GM12875 (cell line): ENCODE data around the gene FAM174B.

Source experiments
- H3K4me3 ChIP-seq: one replicate; pipeline ENCODE4 v1.5.1; 2011; ENCODE audit warnings: low read depth, low read length, control low read depth
- TF ChIP-seq, protein P1 (sequence below): IDR thresholded peaks from 2 replicates; pipeline ENCODE4 v1.5.1; 2011; ENCODE audit warnings: low read depth, mild to moderate bottlenecking, control low read depth, inconsistent platforms, low read length, moderate library complexity, borderline replicate concordance; ENCODE audit not compliant: insufficient read depth

The FAM174B gene

DNA sequence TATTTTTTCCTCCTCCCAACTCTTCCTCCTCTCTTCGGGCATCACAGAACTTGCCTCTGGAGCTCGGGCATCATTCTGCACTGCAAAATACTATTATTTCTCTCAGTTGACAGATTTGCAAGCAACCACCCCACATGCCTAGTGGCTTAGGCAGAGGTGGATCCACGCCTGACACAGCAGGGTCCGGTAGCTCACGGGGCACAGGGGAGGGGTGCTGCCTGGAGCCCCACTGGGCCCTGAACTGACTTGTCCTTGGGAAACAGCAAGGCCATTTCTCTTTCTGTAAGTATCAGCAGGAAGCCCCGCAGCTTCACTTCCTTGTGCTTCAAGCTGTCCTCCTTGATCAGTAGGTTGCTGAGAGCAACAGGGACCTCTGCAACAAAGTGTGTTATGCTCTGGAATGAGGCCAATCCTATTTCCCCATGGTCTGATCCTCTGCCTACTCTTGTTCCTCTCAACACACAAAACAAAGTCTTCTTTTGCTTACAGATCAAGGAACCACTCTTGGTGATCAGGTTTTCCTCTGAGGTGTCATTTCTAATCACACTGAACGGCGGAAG is 69.1 kb downstream of the FAM174B start:
- H3K4me3 ChIP-seq: no peak overlapping the region
- TF ChIP-seq, protein P1, sequence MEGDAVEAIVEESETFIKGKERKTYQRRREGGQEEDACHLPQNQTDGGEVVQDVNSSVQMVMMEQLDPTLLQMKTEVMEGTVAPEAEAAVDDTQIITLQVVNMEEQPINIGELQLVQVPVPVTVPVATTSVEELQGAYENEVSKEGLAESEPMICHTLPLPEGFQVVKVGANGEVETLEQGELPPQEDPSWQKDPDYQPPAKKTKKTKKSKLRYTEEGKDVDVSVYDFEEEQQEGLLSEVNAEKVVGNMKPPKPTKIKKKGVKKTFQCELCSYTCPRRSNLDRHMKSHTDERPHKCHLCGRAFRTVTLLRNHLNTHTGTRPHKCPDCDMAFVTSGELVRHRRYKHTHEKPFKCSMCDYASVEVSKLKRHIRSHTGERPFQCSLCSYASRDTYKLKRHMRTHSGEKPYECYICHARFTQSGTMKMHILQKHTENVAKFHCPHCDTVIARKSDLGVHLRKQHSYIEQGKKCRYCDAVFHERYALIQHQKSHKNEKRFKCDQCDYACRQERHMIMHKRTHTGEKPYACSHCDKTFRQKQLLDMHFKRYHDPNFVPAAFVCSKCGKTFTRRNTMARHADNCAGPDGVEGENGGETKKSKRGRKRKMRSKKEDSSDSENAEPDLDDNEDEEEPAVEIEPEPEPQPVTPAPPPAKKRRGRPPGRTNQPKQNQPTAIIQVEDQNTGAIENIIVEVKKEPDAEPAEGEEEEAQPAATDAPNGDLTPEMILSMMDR: no peak

DNA sequence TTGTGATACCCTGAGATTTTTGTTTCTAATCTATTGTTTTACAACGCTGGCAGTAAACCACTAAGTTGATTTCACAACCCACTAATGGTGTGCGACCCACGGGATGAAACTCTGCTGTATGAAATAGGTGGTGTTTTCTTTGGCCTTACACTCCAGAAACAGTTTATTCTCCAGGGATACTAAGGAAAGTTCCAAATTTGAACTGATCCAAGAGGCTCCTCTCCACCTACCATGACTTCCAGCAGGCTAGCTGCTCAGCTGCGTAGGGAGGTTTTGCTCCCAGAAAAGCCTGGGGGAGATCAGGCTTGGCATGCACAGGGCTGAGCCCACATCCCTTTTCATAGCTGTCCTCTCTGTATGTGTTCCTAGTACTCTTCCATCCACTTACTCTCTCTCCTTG is 71.5 kb downstream of the FAM174B start:
- H3K4me3 ChIP-seq: no peak overlapping the region
- TF ChIP-seq, protein P1: no peak

DNA sequence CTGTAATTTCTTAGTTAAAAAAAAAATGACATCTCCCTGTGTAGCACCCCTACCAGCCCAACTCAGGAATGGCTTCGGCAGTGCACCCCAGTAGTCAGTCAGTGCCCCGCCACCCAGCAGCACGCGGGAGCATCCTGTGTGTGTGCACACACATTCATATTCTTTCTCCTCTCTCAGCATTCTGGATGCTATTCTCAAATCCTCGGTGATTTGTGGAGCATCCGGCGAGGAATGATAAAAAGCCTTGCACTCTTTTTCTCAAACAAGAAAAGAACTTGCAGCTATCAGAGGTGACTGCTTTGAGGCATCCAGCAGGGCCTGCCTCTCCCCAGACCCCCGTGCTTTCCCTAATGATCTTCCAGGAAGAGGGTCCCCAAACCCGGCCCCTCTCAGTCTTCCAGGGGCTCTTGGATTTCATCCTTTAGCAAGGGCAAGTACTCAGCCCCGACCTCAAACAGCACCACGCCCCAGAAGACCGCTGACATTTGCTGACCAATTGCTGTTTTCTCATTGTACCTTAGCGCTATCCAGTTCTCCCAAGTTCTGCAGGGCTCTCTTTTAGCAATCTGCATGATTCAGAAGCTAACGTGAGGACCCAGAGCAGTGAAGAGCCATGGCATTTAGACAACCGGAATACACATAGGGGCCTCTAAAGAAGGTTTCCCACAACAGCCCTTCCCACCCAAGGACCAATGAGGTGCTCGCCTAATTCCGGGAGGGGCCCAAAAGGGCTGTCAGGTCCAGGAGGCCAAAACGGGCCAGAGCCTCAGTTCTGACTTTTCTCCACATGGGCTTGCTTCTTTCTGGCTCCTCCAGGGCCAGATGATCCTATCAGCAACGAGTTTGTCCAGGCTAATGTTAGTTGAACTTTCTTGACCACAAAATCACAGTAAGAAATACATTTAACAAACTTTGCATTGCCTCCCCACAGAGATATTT is 72.2 kb downstream of the FAM174B start:
- no peak overlapping the region for H3K4me3 ChIP-seq

DNA sequence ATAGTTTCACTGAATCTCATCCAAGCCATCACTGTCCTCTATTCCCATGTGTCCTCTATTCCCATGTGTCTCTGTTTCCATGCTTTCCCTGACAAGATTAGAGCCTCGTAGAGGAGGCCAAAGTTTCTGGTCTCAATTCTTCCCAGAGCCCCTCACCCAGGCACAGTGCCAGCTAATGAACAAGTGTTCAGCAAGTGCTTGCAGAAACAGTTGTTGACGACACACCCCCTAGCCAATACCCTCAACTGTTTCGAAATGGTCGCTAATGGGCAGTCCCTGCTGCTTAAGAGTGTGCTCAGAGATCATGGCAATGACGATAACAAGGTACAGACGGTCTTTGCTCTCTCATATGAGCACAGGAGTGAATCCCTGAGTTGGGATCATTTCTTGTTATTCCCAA is 73.4 kb downstream of the FAM174B start:
- TF ChIP-seq, protein P1: no peak
- no peak overlapping the region for H3K4me3 ChIP-seq

More for the DNA sequence above, 72.2 kb downstream of the FAM174B start:
- TF ChIP-seq, protein P1: no peak

DNA sequence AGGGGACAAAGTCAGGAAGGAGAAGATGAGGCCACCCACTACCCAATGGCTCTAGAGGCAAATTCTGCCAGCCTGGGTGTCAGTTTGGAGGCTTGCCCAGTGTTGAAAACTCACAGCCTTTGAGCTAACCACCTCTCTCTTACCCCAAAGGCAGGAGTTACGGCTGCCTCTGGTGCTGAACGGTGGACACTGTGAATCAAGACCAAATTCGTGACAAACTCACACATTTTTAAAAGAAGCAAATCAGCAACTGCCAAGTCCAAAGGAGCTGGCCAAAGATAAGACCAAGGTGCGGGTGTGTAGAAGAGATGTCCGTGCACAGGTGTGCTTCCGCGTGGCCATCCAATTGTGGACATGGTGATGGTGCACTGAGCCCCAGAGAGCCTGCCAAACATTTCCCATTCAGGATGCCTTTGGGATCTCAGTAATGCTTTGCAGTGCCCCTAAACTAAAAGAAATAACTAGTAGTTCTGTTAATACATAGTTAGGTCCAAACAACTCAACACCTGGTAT is 74.6 kb downstream of the FAM174B start:
- no peak overlapping the region for H3K4me3 ChIP-seq
- TF ChIP-seq, protein P1: no peak

DNA sequence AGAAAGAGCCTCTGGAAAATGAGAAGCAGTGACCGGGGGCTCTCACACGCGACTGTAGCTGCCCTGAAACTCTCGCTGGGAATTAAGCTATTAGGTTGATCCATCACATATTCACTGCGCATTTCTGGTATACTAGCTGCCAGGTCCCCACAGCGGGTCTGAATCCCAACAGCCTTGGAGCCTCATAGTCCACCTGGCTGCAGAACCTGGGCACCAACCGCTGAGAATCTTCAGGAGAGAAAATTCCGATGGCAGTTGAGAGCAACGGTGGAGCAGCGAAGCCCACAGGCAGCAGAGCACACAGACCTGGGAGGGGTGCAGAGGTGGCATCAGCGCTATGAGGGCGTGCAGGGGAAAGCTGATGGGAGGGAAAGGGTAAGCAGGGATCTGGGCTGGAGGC is 75.1 kb downstream of the FAM174B start:
- no peak overlapping the region for H3K4me3 ChIP-seq
- TF ChIP-seq, protein P1: no peak
